Measurements from ENCODE around the gene TTC7B. TPM values are rescaled to one million over a fixed set of nuclear protein-coding genes. Genes with fewer than 3 reads are reported as not detected.

The TTC7B gene
- total RNA-seq, 2 experiments from 2014 or later, result 5.9 to 6.6 TPM

- no peak overlapping the region for H3K27ac Mint-ChIP-seq
- H3K4me3 Mint-ChIP-seq, result no peak overlapping the region
- ATAC-seq (ENCODE audit: low read depth), result no peak
- no peaks in the 10 kb centered on the region for H3K9me3 Mint-ChIP-seq
- H3K4me1 Mint-ChIP-seq, result no peaks in the 10 kb centered on the region
- no peaks in the 10 kb centered on the region for H3K36me3 Mint-ChIP-seq
- POLR2A ChIA-PET, result no interaction called here
- no peak for DNase-seq
- peaks cover 3% of the 10 kb centered on the region for H3K27me3 Mint-ChIP-seq
Observed at GRCh38 chr14:90704738-90705392, 111.4 kb downstream of the TTC7B start.

- POLR2A ChIA-PET, result no interaction called here
- H3K27me3 Mint-ChIP-seq, result peaks cover 3% of the 10 kb centered on the region
- H3K4me1 Mint-ChIP-seq, result no peaks in the 10 kb centered on the region
- DNase-seq (no peak), ATAC-seq (ENCODE audit: low read depth) (no peak)
- no peak overlapping the region for H3K27ac Mint-ChIP-seq
- no peak overlapping the region for H3K4me3 Mint-ChIP-seq
- no peaks in the 10 kb centered on the region for H3K36me3 Mint-ChIP-seq
- no peaks in the 10 kb centered on the region for H3K9me3 Mint-ChIP-seq
Observed at GRCh38 chr14:90703841-90704737, 112.1 kb downstream of the TTC7B start.

GRCh38 chr14:90700933-90701776 lies 115.1 kb downstream of the TTC7B start:
- Mint-ChIP-seq H3K9me3 (no peaks in the 10 kb centered on the region), H3K36me3 (no peaks in the 10 kb centered on the region), H3K27me3 (peaks cover 5% of the 10 kb centered on the region), H3K4me1 (peaks cover 1% of the 10 kb centered on the region), H3K4me3 (no peak overlapping the region), H3K27ac (no peak overlapping the region)
- DNase-seq, result no peak
- POLR2A ChIA-PET, result no interaction called here
- ATAC-seq (ENCODE audit: low read depth), result no peak

- Mint-ChIP-seq H3K4me1 (peaks cover 1% of the 10 kb centered on the region), H3K36me3 (no peaks in the 10 kb centered on the region), H3K27me3 (peaks cover 5% of the 10 kb centered on the region), H3K9me3 (no peaks in the 10 kb centered on the region), H3K4me3 (no peak overlapping the region), H3K27ac (no peak overlapping the region)
- no peak for DNase-seq
- no peak for ATAC-seq (ENCODE audit: low read depth)
- POLR2A ChIA-PET, result no interaction called here
Observed at GRCh38 chr14:90699016-90699415, 117.2 kb downstream of the TTC7B start.

GRCh38 chr14:90698379-90698869 lies 117.8 kb downstream of the TTC7B start:
- peaks cover 1% of the 10 kb centered on the region for H3K4me1 Mint-ChIP-seq
- POLR2A ChIA-PET, result interaction anchor here (0.7 kb wide), 1 partner anchor 22 kb away, joined by 3 read pairs; no protein-coding TSS in a partner anchor
- ATAC-seq (ENCODE audit: low read depth), result no peak
- H3K27me3 Mint-ChIP-seq, result peaks cover 5% of the 10 kb centered on the region
- H3K27ac Mint-ChIP-seq, result no peak overlapping the region
- no peak overlapping the region for H3K4me3 Mint-ChIP-seq
- H3K36me3 Mint-ChIP-seq, result no peaks in the 10 kb centered on the region
- H3K9me3 Mint-ChIP-seq, result no peaks in the 10 kb centered on the region
- no peak for DNase-seq

- Mint-ChIP-seq H3K4me3 (no peak overlapping the region), H3K36me3 (no peaks in the 10 kb centered on the region), H3K4me1 (peaks cover 1% of the 10 kb centered on the region), H3K9me3 (no peaks in the 10 kb centered on the region), H3K27ac (no peak overlapping the region), H3K27me3 (peaks cover 3% of the 10 kb centered on the region)
- ATAC-seq (ENCODE audit: low read depth) (peak; percentile 84), DNase-seq (peak; percentile 74)
- POLR2A ChIA-PET, result interaction anchor here (0.7 to 1.1 kb wide), 2 partner anchors 22 to 313 kb away, joined by 3 read pairs; no protein-coding TSS in a partner anchor
Observed at GRCh38 chr14:90697577-90698206, 118.5 kb downstream of the TTC7B start.

GRCh38 chr14:90697132-90697531 lies 119.1 kb downstream of the TTC7B start:
- Mint-ChIP-seq H3K4me1 (peaks cover 1% of the 10 kb centered on the region), H3K27ac (no peak overlapping the region), H3K27me3 (peaks cover 3% of the 10 kb centered on the region), H3K36me3 (no peaks in the 10 kb centered on the region), H3K4me3 (no peak overlapping the region), H3K9me3 (no peaks in the 10 kb centered on the region)
- no peak for ATAC-seq (ENCODE audit: low read depth)
- DNase-seq, result no peak
- POLR2A ChIA-PET, result interaction anchor here (0.7 to 1.1 kb wide), 2 partner anchors 301 to 313 kb away, joined by 3 read pairs; no protein-coding TSS in a partner anchor

GRCh38 chr14:90696720-90697119 lies 119.5 kb downstream of the TTC7B start:
- H3K36me3 Mint-ChIP-seq, result no peaks in the 10 kb centered on the region
- peaks cover 1% of the 10 kb centered on the region for H3K4me1 Mint-ChIP-seq
- POLR2A ChIA-PET, result interaction anchor here (0.7 to 1.1 kb wide), 3 partner anchors 288 to 312 kb away, joined by 3 read pairs; no protein-coding TSS in a partner anchor
- no peaks in the 10 kb centered on the region for H3K9me3 Mint-ChIP-seq
- H3K27me3 Mint-ChIP-seq, result peaks cover 3% of the 10 kb centered on the region
- no peak for DNase-seq
- H3K4me3 Mint-ChIP-seq, result no peak overlapping the region
- H3K27ac Mint-ChIP-seq, result no peak overlapping the region
- ATAC-seq (ENCODE audit: low read depth), result no peak

- ATAC-seq (ENCODE audit: low read depth), result no peak
- Mint-ChIP-seq H3K27me3 (peaks cover 3% of the 10 kb centered on the region), H3K36me3 (no peaks in the 10 kb centered on the region), H3K27ac (no peak overlapping the region), H3K4me3 (no peak overlapping the region), H3K4me1 (peaks cover 1% of the 10 kb centered on the region), H3K9me3 (no peaks in the 10 kb centered on the region)
- no peak for DNase-seq
- POLR2A ChIA-PET, result interaction anchor here (0.7 kb wide), 1 partner anchor 287 kb away, joined by 3 read pairs; no protein-coding TSS in a partner anchor
Observed at GRCh38 chr14:90695997-90696660, 120.1 kb downstream of the TTC7B start.

- POLR2A ChIA-PET, result no interaction called here
- peaks cover 1% of the 10 kb centered on the region for H3K4me1 Mint-ChIP-seq
- H3K9me3 Mint-ChIP-seq, result no peaks in the 10 kb centered on the region
- DNase-seq (no peak), ATAC-seq (ENCODE audit: low read depth) (no peak)
- no peak overlapping the region for H3K27ac Mint-ChIP-seq
- peaks cover 3% of the 10 kb centered on the region for H3K27me3 Mint-ChIP-seq
- no peaks in the 10 kb centered on the region for H3K36me3 Mint-ChIP-seq
- H3K4me3 Mint-ChIP-seq, result no peak overlapping the region
Observed at GRCh38 chr14:90693413-90693812, 122.8 kb downstream of the TTC7B start.

- no peak overlapping the region for H3K27ac Mint-ChIP-seq
- POLR2A ChIA-PET, result no interaction called here
- no peaks in the 10 kb centered on the region for H3K4me1 Mint-ChIP-seq
- H3K4me3 Mint-ChIP-seq, result no peak overlapping the region
- no peak for ATAC-seq (ENCODE audit: low read depth)
- H3K27me3 Mint-ChIP-seq, result peaks cover 2% of the 10 kb centered on the region
- H3K9me3 Mint-ChIP-seq, result no peaks in the 10 kb centered on the region
- no peak for DNase-seq
- no peaks in the 10 kb centered on the region for H3K36me3 Mint-ChIP-seq
Observed at GRCh38 chr14:90692826-90693225, 123.4 kb downstream of the TTC7B start.

GRCh38 chr14:90692061-90692460 lies 124.2 kb downstream of the TTC7B start:
- Mint-ChIP-seq H3K4me1 (no peaks in the 10 kb centered on the region), H3K4me3 (no peak overlapping the region), H3K9me3 (no peaks in the 10 kb centered on the region), H3K27ac (no peak overlapping the region), H3K27me3 (no peaks in the 10 kb centered on the region), H3K36me3 (no peaks in the 10 kb centered on the region)
- ATAC-seq (ENCODE audit: low read depth), result no peak
- POLR2A ChIA-PET, result no interaction called here
- no peak for DNase-seq
